Activated naive CD4-positive, alpha-beta T cell treated with anti-CD3 and anti-CD28 coated beads, Interleukin-2, amount 50 U/mL, for 72 hours (primary cell): ENCODE measurements around the gene NDUFS1. TPM values are rescaled to one million over a fixed set of nuclear protein-coding genes. Genes with fewer than 3 reads are reported as not detected.
"Not testable (repeated sequence)": the region's sequence is repeated elsewhere in the genome, so short reads cannot be mapped to it uniquely, and the experiment has no call there.

Experiments
- ATAC-seq, 2 donors: fragments of 150-1000 bp; cut with Tn5 transposase; 2 replicates each; pipeline ENCODE4 v1.10.0; 2021; ENCODE audit warnings: mild to moderate bottlenecking in 2 of 2, moderate library complexity in 2 of 2
- DNase-seq, 2 donors: peaks; one replicate each; pipeline ENCODE4 v3.0.0; 2021 to 2022; ENCODE audit warnings: low spot score in 2 of 2
- H3K27ac Mint-ChIP-seq, 2 donors: one replicate each; pipeline ENCODE4 v1.8.0; 2022; ENCODE audit warnings: mild to moderate bottlenecking in 2 of 2, mixed read lengths in 2 of 2
- H3K36me3 Mint-ChIP-seq, 2 donors: one replicate each; pipeline ENCODE4 v1.8.0; 2022; ENCODE audit warnings: mixed read lengths in 2 of 2
- H3K9me3 Mint-ChIP-seq, 2 donors: one replicate each; pipeline ENCODE4 v1.8.0; 2022; ENCODE audit warnings: mixed read lengths in 2 of 2
- total RNA-seq, 2 donors: library from RNA; stranded (reverse); gene quantifications; one replicate each; pipeline ENCODE4 v1.2.3, GENCODE V29; 2022

NDUFS1 gene
- total RNA-seq, 2 donors from 2014 or later, result 86.5 to 132 TPM

DNA sequence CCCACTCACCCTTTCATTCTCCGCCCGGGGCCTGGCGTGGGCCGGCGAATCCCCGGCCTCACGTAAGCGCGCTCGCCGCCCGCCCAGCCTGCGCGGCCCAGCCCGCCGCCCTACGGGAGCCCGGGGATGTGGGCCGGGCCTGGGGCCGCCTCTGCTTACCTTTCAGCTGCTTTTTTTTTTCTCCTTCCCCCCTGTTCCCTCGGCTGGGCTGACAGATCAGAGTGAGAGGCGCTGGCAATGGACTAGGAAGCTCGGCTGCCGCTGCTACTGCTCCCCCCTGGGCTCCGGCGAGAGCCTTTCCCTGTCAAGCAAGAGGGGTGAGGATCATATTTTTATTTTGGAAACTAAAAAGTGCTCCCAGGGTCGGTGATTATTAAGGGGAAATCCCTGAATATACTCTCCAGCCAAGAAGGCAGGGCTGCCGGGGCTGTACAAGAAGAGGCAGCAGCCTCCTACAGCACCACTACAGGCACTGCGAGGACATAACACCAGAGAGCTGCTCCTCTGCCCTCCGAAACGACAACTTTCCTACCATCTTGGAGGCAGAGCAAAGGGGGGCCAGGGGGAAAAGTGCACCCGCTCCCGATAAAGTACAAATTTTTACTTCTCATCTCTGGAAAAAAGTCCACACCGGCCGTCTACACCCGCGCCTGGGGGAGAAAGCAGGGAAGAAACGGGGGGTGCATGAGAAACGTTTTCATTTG, 73.3 kb downstream of the NDUFS1 start, which contains the start of gene INO80D:
INO80D (minus strand) TSS at position 433 of the 704 bp plus-strand sequence. CDS start 23,158 bp downstream, outside the sequence.
- peak; percentile 71 to 78 for DNase-seq
- H3K9me3 Mint-ChIP-seq, result no peaks in the 10 kb centered on the region
- peak; percentile 92 to 96 for ATAC-seq
- H3K27ac Mint-ChIP-seq, result peak within 1 kb of the TSS; percentile 97 to 100
- peaks cover 13 to 15% of the 10 kb centered on the region in 2 donors for H3K36me3 Mint-ChIP-seq

DNA sequence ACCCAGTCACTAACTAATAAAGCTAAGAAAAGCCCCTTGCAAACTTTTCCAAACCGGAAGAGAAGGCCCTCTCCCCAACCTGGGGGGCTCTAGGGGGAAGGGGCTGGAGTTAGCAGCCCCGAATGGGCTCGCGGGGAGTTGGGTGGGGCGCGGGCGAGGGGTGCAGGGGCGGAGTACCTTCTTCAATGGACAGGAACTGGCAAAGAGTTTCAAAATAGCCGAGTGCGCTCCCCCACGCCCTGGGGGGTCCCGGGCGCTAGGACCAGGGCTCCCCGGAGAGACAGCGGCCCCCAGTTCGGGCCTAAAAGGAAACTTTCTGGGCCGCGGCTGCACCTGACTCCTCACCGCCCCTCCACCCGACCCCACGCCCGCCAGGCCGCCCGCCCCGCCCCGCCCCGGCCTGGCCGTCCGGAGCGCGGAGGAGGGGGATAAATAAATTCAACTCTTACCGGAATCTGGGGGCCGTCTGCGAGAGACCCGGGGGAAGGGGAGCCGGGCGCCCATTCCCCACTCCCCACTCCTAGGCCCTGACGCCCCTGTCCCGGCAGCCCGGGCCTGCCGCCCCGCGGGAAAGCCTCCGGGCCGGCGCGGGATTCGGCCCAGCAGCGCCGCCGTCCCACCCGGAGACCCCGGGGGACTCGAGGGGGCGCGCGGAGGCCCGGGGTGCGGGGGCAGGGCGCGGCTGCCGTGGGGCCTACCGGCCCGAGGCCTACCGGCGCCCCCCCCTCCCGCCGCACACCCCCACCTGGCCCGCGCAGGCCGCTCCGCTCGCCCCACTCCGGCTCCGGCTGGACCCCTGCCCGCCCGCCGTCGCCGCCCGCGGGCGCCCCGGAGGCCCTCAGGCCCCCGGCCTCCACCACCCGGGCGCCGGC, 74.1 kb downstream of the NDUFS1 start:
- Mint-ChIP-seq H3K36me3 (peaks cover 13 to 15% of the 10 kb centered on the region in 2 donors), H3K9me3 (no peaks in the 10 kb centered on the region), H3K27ac (peak overlapping the region; percentile 97 to 100)
- peak in 1 of 2 donors; percentile 51 for DNase-seq
- peak; percentile 8 to 51 for ATAC-seq

DNA sequence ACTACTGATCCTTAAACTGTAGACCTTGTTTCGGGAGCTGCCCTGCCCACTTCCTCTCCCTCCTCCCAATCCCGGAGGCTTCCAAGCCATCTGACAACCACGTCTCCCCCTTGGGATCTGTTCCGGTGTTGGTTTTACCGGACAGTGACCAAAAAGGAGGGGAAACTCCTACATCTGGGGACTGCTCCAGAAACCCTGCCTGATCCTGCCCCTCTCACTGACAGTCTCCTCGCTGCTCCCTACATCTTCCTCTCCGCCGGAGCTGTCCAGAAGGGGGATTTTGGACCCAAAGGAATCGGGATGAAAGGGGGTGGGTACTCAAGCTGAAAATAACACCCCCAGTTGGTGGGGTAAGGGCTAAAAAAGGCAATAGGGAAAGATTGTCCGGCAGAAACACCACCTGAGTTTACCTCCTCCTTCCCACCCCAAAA, 74.8 kb downstream of the NDUFS1 start:
- H3K27ac Mint-ChIP-seq, result peak overlapping the region; percentile 91 to 100
- peaks cover 13 to 15% of the 10 kb centered on the region in 2 donors for H3K36me3 Mint-ChIP-seq
- peak; percentile 29 to 58 for DNase-seq
- H3K9me3 Mint-ChIP-seq, result no peaks in the 10 kb centered on the region
- ATAC-seq, result peak in 1 of 2 donors; percentile 32

- Mint-ChIP-seq H3K36me3 (peaks cover 13 to 15% of the 10 kb centered on the region in 2 donors), H3K27ac (peak overlapping the region; percentile 91 to 100), H3K9me3 (no peaks in the 10 kb centered on the region)
- DNase-seq (peak in 1 of 2 donors; percentile 22), ATAC-seq (peak in 1 of 2 donors; percentile 26)
These were observed 75.4 kb downstream of the NDUFS1 start for GRCh38 chr2:206083602-206084438.

GRCh38 chr2:206082298-206082843, 76.9 kb downstream of the NDUFS1 start:
- ATAC-seq (no peak), DNase-seq (no peak)
- Mint-ChIP-seq H3K27ac (no peak overlapping the region), H3K9me3 (no peaks in the 10 kb centered on the region), H3K36me3 (peaks cover 13 to 15% of the 10 kb centered on the region in 2 donors)

DNA sequence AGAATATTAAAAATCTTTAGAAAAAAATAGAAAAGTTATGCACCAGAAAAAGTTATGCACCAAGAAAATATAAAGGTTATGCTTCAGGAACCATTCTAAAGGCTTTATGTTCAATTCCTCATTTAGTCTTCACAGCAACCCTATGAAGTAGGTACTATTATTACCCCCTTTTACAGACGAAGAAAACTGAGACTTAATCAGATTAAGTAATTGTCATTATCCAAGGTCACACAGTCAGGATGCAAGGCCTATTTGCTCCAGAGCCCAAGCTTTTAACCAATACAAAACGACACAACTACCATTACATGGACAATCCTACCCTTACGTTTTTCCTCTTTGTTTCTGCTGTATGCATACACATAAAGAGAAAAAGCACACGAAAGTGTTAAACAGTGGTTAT, 78.3 kb downstream of the NDUFS1 start:
- ATAC-seq (no peak), DNase-seq (no peak)
- no peaks in the 10 kb centered on the region for H3K9me3 Mint-ChIP-seq
- H3K27ac Mint-ChIP-seq, result no peak overlapping the region
- H3K36me3 Mint-ChIP-seq, result peaks cover 9 to 10% of the 10 kb centered on the region in 2 donors

DNA sequence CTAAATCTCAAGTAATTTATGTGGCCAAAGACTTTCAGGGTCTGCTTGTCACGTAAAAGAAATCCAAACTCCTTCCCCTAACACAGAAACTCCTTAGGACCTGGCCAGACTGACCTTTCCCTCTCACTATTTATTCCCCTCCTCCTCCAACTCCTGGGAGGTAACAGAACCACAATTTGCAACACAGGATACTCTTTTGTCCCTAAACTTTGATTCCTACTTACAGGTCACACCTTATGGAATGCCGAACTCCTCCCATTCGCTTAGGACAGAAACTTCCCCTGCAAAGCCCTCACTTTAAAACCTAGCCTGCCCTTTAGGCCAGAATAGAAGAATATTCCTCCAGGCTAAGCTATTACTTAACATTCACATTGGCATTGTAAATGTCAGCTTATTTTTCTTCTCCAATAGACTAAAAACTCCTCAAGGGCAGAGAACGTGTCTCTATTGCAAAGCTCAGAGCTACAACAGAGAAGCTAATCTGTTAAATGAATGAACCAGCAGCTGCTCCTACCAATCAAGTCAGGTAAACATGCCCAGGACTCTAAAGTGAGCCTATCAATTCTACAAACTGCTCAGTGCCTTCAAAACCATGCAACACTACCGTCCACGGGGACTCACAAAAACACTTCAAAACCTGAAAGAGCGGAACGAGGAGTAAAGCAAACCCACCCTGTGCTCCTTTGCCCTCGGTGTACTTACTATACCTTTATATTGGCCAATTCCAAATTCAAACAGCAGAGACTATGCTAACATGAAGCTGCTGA, 79.4 kb downstream of the NDUFS1 start:
- Mint-ChIP-seq H3K27ac (peak overlapping the region; percentile 7 to 16), H3K36me3 (peaks cover 6 to 7% of the 10 kb centered on the region in 2 donors), H3K9me3 (no peaks in the 10 kb centered on the region)
- ATAC-seq (no peak), DNase-seq (no peak)

GRCh38 chr2:206077879-206078278, 81.4 kb downstream of the NDUFS1 start:
- DNase-seq, H3K9me3 Mint-ChIP-seq, H3K36me3 Mint-ChIP-seq, H3K27ac Mint-ChIP-seq, ATAC-seq: not testable (repeated sequence)

GRCh38 chr2:206075113-206075512, 84.1 kb downstream of the NDUFS1 start:
- DNase-seq (no peak), ATAC-seq (no peak)
- Mint-ChIP-seq H3K27ac (no peak overlapping the region), H3K36me3 (peaks cover 8 to 19% of the 10 kb centered on the region in 2 donors), H3K9me3 (peaks cover 0 to 3% of the 10 kb centered on the region in 2 donors)

GRCh38 chr2:206071807-206072206, 87.4 kb downstream of the NDUFS1 start:
- no peak for ATAC-seq
- peaks cover 8 to 19% of the 10 kb centered on the region in 2 donors for H3K36me3 Mint-ChIP-seq
- DNase-seq, result no peak
- no peak overlapping the region for H3K27ac Mint-ChIP-seq
- H3K9me3 Mint-ChIP-seq, result peaks cover 0 to 3% of the 10 kb centered on the region in 2 donors

- DNase-seq (no peak), ATAC-seq (no peak)
- H3K36me3 Mint-ChIP-seq, result peaks cover 8 to 19% of the 10 kb centered on the region in 2 donors
- H3K27ac Mint-ChIP-seq, result no peak overlapping the region
- peaks cover 0 to 3% of the 10 kb centered on the region in 2 donors for H3K9me3 Mint-ChIP-seq
These were observed 89.8 kb downstream of the NDUFS1 start for GRCh38 chr2:206069417-206069816.

DNA sequence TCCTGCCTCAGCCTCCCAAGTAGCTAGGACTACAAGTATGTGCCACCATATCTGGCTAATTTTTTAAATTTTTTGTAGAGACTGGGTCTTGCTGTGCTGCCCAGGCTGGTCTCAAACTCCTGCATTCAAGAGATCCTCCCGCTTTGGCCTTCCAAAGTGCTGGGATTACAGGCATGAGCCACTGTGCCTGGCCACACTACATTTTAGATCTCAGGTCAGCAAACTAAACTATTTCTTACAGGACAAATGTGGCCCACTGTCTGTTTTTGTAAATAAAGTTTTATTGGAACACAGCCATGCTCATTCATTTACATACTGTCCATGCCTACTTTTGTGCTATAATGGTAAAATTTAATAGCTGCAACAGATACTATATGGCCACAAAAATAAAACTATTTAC, 91.0 kb downstream of the NDUFS1 start:
- Mint-ChIP-seq H3K27ac (no peak overlapping the region), H3K9me3 (peaks cover 0 to 3% of the 10 kb centered on the region in 2 donors)

More for the DNA sequence above, 91.0 kb downstream of the NDUFS1 start:
- DNase-seq (no peak), ATAC-seq (no peak)
- peaks cover 8 to 17% of the 10 kb centered on the region in 2 donors for H3K36me3 Mint-ChIP-seq
